Neural cell (in vitro differentiated cells): Measurements from ENCODE around the gene CDH12.
"Not testable (repeated sequence)": the region's sequence is repeated elsewhere in the genome, so short reads cannot be mapped to it uniquely, and the experiment has no call there.

Source experiments
- EP300 ChIP-seq: fragments of 450-650 bp; conservative IDR thresholded peaks from 2 replicates; pipeline ENCODE4 v1.6.1; 2014; ENCODE audit warnings: antibody characterized with exemption, mild to moderate bottlenecking, moderate library complexity; ENCODE audit not compliant: poor library complexity, severe bottlenecking
- POLR2AphosphoS5 ChIP-seq: IDR thresholded peaks from 2 replicates; pipeline ENCODE4 v1.6.1; 2012
- SMC3 ChIP-seq: fragments of 450-650 bp; conservative IDR thresholded peaks from 2 replicates; pipeline ENCODE4 v1.6.1; 2014; ENCODE audit warnings: antibody characterized with exemption, mild to moderate bottlenecking, moderate library complexity; ENCODE audit not compliant: poor library complexity
- TAF1 ChIP-seq: IDR thresholded peaks from 2 replicates; pipeline ENCODE4 v1.6.1; 2012; ENCODE audit warnings: low read depth
- TF ChIP-seq, protein P1 (sequence below): fragments of 450-650 bp; IDR thresholded peaks from 2 replicates; pipeline ENCODE4 v1.5.1; 2014; ENCODE audit warnings: antibody characterized with exemption, mild to moderate bottlenecking, moderate library complexity; ENCODE audit not compliant: poor library complexity, severe bottlenecking
- TF ChIP-seq, protein P2 (sequence below): IDR thresholded peaks from 2 replicates; pipeline ENCODE4 v1.6.1; 2012; ENCODE audit warnings: borderline replicate concordance

DNA sequence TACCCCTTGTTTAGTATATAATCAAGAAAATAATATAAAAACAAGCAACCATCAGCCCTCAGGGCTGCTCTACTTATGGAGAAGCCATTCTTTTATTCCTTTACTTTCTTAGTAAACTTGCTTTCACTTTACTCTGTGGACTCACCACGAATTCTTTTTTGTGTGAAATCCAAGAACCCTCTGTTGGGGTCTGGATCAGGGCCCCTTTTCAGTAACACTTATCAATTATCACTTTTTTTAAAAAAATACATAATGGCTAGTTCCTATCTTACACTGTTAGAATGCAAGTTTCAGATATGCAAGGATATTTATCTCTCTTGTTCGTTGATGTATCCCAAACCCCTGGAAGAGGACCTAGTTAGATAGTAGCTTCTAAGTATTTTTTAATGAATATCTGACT, 687.2 kb downstream of the CDH12 start:
- TF ChIP-seq, protein P1, sequence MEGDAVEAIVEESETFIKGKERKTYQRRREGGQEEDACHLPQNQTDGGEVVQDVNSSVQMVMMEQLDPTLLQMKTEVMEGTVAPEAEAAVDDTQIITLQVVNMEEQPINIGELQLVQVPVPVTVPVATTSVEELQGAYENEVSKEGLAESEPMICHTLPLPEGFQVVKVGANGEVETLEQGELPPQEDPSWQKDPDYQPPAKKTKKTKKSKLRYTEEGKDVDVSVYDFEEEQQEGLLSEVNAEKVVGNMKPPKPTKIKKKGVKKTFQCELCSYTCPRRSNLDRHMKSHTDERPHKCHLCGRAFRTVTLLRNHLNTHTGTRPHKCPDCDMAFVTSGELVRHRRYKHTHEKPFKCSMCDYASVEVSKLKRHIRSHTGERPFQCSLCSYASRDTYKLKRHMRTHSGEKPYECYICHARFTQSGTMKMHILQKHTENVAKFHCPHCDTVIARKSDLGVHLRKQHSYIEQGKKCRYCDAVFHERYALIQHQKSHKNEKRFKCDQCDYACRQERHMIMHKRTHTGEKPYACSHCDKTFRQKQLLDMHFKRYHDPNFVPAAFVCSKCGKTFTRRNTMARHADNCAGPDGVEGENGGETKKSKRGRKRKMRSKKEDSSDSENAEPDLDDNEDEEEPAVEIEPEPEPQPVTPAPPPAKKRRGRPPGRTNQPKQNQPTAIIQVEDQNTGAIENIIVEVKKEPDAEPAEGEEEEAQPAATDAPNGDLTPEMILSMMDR, result not testable (repeated sequence)
- not testable (repeated sequence) for TF ChIP-seq TAF1, POLR2AphosphoS5, EP300, SMC3
- TF ChIP-seq, protein P2, sequence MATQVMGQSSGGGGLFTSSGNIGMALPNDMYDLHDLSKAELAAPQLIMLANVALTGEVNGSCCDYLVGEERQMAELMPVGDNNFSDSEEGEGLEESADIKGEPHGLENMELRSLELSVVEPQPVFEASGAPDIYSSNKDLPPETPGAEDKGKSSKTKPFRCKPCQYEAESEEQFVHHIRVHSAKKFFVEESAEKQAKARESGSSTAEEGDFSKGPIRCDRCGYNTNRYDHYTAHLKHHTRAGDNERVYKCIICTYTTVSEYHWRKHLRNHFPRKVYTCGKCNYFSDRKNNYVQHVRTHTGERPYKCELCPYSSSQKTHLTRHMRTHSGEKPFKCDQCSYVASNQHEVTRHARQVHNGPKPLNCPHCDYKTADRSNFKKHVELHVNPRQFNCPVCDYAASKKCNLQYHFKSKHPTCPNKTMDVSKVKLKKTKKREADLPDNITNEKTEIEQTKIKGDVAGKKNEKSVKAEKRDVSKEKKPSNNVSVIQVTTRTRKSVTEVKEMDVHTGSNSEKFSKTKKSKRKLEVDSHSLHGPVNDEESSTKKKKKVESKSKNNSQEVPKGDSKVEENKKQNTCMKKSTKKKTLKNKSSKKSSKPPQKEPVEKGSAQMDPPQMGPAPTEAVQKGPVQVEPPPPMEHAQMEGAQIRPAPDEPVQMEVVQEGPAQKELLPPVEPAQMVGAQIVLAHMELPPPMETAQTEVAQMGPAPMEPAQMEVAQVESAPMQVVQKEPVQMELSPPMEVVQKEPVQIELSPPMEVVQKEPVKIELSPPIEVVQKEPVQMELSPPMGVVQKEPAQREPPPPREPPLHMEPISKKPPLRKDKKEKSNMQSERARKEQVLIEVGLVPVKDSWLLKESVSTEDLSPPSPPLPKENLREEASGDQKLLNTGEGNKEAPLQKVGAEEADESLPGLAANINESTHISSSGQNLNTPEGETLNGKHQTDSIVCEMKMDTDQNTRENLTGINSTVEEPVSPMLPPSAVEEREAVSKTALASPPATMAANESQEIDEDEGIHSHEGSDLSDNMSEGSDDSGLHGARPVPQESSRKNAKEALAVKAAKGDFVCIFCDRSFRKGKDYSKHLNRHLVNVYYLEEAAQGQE, result not testable (repeated sequence)
